RWPE2 (cell line): ENCODE data around the gene KRT17.

Experiments
- ATAC-seq: fragments of 200-7000 bp; cut with Tn5 transposase; 3 replicates; pipeline ENCODE4 v1.9.1; 2021; ENCODE audit warnings: low read depth
- DNase-seq: peaks from one replicate; pipeline ENCODE4 v3.0.0-alpha.2; 2020; ENCODE audit warnings: low spot score
- H3K27ac ChIP-seq: fragments of 450-650 bp; 2 replicates; pipeline ENCODE4 v1.5.1; 2017; ENCODE audit warnings: mild to moderate bottlenecking; ENCODE audit not compliant: poor library complexity, severe bottlenecking
- H3K27me3 ChIP-seq: fragments of 250-450 bp; sonication (Bioruptor Pico); 2 replicates; pipeline ENCODE4 v1.5.1; 2021; ENCODE audit warnings: mild to moderate bottlenecking, moderate library complexity; ENCODE audit not compliant: insufficient read depth, poor library complexity, severe bottlenecking
- H3K36me3 ChIP-seq: fragments of 250-450 bp; sonication (Bioruptor Pico); 2 replicates; pipeline ENCODE4 v1.5.1; 2020; ENCODE audit warnings: low read depth, mild to moderate bottlenecking, moderate library complexity
- H3K4me1 ChIP-seq: fragments of 250-450 bp; sonication (Bioruptor Pico); 2 replicates; pipeline ENCODE4 v1.5.1; 2021; ENCODE audit warnings: mild to moderate bottlenecking, moderate library complexity; ENCODE audit not compliant: insufficient read depth, poor library complexity, severe bottlenecking
- H3K4me3 ChIP-seq: fragments of 250-450 bp; sonication (Bioruptor Pico); 2 replicates; pipeline ENCODE4 v1.5.1; 2021; ENCODE audit warnings: mild to moderate bottlenecking, moderate library complexity; ENCODE audit not compliant: severe bottlenecking
- H3K9me3 ChIP-seq: fragments of 250-450 bp; sonication (Bioruptor Pico); 2 replicates; pipeline ENCODE4 v1.5.1; 2021; ENCODE audit warnings: mild to moderate bottlenecking, moderate library complexity; ENCODE audit not compliant: severe bottlenecking
- CTCF ChIP-seq: fragments of 450-650 bp; IDR thresholded peaks from one replicate; pipeline ENCODE4 v1.5.1; 2017; ENCODE audit warnings: mild to moderate bottlenecking, moderate library complexity; ENCODE audit not compliant: poor library complexity, severe bottlenecking

KRT17 gene

GRCh38 chr17:41651625-41652460, 27.5 kb upstream of the KRT17 start:
- no peak for TF ChIP-seq CTCF
- no peaks in the 10 kb centered on the region for H3K36me3 ChIP-seq
- DNase-seq: peak; percentile 95
- no peak overlapping the region for H3K4me3 ChIP-seq
- H3K27me3 ChIP-seq: no peaks in the 10 kb centered on the region
- peaks cover 66% of the 10 kb centered on the region for H3K4me1 ChIP-seq
- H3K9me3 ChIP-seq: no peaks in the 10 kb centered on the region
- peak overlapping the region; percentile 99 for H3K27ac ChIP-seq
- ATAC-seq: peak; percentile 48

- Histone ChIP-seq H3K9me3 (no peaks in the 10 kb centered on the region), H3K27me3 (no peaks in the 10 kb centered on the region), H3K27ac (peak overlapping the region; percentile 99), H3K4me3 (no peak overlapping the region), H3K36me3 (no peaks in the 10 kb centered on the region), H3K4me1 (peaks cover 58% of the 10 kb centered on the region)
- TF ChIP-seq CTCF: no peak
- no peak for ATAC-seq
- no peak for DNase-seq
Observed at GRCh38 chr17:41650794-41651624, 26.6 kb upstream of the KRT17 start.

- no peaks in the 10 kb centered on the region for H3K27me3 ChIP-seq
- H3K4me1 ChIP-seq: peaks cover 51% of the 10 kb centered on the region
- ATAC-seq (no peak), DNase-seq (no peak)
- H3K9me3 ChIP-seq: no peaks in the 10 kb centered on the region
- TF ChIP-seq CTCF: no peak
- H3K4me3 ChIP-seq: no peak overlapping the region
- peak overlapping the region; percentile 99 for H3K27ac ChIP-seq
- H3K36me3 ChIP-seq: no peaks in the 10 kb centered on the region
Observed at GRCh38 chr17:41649923-41650519, 25.6 kb upstream of the KRT17 start.

GRCh38 chr17:41648411-41649195, 24.2 kb upstream of the KRT17 start:
- Histone ChIP-seq H3K36me3 (no peaks in the 10 kb centered on the region), H3K4me3 (no peak overlapping the region), H3K9me3 (no peaks in the 10 kb centered on the region), H3K4me1 (peaks cover 39% of the 10 kb centered on the region), H3K27me3 (no peaks in the 10 kb centered on the region), H3K27ac (peak overlapping the region; percentile 99)
- peak; percentile 88 for TF ChIP-seq CTCF
- DNase-seq: no peak
- ATAC-seq: peak; percentile 65
